Astrocyte (in vitro differentiated cells and primary cell): ENCODE data around the gene HSF4.

Source experiments
- CTCF ChIP-seq: IDR thresholded peaks from 2 replicates; pipeline ENCODE4 v1.5.1; 2011; ENCODE audit warnings: low read depth, mild to moderate bottlenecking, inconsistent platforms, low read length, moderate library complexity; ENCODE audit not compliant: insufficient read depth
- EZH2 ChIP-seq: IDR thresholded peaks from 2 replicates; pipeline ENCODE4 v1.6.1; 2012; ENCODE audit warnings: mild to moderate bottlenecking, low read length, inconsistent platforms; ENCODE audit not compliant: insufficient read depth

- peak; percentile 77 for TF ChIP-seq CTCF
- TF ChIP-seq EZH2: peak; percentile 42
Measured at GRCh38 chr16:67184995-67185650, 20.6 kb downstream of the HSF4 start.
